GM18867 (cell line): ENCODE results near the gene NUP188.

ENCODE experiments used
- ATAC-seq: cut with Tn5 transposase; IDR thresholded peaks from one replicate; pipeline ENCODE4 v1.9.1; 2021; ENCODE audit warnings: mild to moderate bottlenecking, moderate library complexity; ENCODE audit not compliant: unreplicated experiment

Gene NUP188

DNA sequence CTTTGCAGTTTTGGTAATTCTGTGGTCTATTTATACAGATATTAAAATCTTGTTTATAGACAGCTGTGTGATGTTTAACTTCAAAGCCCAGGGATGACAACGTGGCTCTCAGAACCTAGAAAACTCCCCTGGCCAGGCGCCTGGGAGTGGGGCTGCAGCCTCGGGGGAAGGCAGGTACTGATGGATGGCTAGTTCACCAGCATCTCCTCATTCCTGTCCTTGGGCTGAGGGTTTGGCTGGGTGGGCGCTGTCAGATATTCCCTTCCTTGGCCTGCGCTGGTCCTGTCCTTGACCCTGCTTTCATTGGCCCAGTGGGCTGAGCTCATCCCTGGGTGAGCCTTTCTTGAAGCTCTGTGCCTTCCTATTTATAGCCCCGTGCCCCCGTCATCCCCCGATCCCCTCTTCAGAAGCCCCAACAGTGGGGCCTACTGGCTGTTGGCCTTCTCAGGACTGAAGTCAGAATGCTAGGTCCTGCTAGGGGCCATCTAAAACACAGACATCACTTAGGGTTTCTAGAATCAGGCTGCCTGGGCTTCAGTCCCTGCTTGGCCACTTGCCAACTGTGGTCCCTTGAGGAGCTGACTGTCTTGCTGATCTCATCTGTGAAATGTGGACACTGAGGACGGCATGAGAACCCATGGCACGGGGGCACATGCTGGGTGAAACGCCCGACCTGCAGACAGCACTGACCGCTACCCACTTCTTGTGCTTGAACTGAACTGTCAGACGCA lies 59.7 kb downstream of the NUP188 start:
- ATAC-seq: no peak

- no peak for ATAC-seq
Observed at GRCh38 chr9:129007766-129008468, 60.4 kb downstream of the NUP188 start.

- ATAC-seq: no peak
Observed at GRCh38 chr9:129008469-129008965, 61.0 kb downstream of the NUP188 start.

DNA sequence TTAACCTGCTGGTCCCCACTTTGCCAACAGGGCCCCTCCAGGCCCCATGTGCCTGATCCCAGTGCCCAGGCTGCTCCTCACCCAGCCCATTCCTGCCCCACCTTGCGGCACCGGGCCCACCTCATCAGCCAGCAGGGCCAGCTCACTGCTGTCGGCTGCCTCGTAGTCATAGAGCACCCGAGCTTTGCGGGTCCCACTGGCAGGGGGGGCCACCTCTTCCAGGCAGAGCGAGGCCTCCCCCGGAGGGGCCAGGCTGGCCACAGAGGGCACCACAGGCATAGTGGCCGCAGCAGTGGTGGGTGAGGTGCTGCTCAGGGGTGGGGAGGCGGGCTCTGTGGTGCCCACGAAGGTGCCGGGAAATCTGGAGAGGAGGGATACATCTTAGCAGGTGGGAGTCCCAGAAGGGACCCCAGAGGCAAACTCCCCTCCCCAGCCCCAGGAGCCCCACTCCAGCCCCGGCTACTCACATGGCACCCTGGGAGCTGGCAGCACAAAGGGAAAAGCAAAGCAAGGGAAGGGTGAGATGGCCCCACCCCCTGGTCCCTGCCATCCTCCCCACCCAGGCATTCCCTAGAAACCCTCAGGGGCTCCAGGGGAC lies 61.6 kb downstream of the NUP188 start:
- no peak for ATAC-seq

- ATAC-seq: no peak
Observed at GRCh38 chr9:129009584-129010141, 62.2 kb downstream of the NUP188 start.

GRCh38 chr9:129010267-129010975 lies 62.9 kb downstream of the NUP188 start:
- no peak for ATAC-seq

DNA sequence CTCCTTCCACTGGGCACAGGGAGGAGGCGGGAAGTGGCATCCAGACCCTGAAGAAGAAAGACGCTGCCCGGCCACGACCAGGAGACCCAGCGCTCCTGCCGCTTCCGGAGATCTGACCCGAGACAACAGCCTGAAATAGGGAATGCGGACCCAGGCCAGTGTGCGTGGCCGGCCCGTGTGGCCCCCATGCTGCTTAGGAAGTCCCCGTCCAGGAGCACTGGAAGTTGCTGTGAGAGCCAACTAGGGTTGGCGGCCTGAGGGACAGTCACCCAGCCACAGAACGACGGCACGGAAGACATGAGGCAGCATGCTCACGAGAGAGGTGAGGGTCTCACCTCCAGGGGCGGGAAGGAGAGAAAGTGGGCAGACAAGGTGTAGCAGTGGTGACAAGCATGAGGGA lies 63.7 kb downstream of the NUP188 start:
- no peak for ATAC-seq

DNA sequence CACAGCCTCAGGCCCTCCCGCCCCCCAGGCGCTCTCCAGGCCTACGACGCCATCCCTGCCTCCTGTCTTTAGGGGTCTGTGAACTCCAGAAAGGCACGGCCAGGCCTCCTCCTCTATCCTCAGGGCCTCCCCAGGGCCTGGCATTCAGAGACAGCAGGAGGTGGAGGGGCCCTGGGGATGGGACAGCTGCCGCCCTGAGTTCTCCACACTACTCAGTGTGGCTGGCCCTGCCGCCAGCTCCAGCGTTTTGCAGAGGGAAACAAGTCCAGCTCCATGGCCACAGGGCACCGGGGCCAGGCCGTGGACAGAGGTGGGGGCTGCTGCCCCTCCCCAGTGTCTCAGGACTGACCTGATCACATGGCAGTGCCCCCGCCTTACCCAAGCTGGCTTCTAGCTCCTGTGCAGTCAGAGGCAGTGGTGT lies 64.3 kb downstream of the NUP188 start:
- no peak for ATAC-seq

- ATAC-seq: no peak
Observed at GRCh38 chr9:129012343-129012742, 64.8 kb downstream of the NUP188 start.

GRCh38 chr9:129012893-129013448 lies 65.5 kb downstream of the NUP188 start:
- ATAC-seq: no peak

DNA sequence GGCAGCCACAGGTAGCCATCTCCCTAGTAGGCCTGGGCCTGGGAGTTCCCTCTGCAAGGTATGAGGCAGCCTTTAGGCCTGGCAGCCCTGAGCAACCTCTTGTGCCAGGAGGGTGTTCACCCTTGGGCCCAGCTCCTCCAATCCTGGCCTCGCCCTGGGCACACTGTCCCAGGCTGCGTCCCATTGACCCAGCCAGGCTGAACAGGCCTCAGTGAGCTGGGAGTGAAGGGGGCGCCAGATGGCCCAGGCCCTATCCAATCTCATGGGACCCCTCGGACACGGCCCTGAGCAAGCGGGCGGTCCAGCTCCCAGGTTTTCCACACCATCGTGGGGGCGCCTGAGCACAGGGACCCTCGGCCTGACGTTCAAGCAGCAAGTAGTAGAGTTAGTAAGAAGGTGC lies 66.2 kb downstream of the NUP188 start:
- no peak for ATAC-seq

- ATAC-seq: no peak
Observed at GRCh38 chr9:129014124-129014523, 66.6 kb downstream of the NUP188 start.

DNA sequence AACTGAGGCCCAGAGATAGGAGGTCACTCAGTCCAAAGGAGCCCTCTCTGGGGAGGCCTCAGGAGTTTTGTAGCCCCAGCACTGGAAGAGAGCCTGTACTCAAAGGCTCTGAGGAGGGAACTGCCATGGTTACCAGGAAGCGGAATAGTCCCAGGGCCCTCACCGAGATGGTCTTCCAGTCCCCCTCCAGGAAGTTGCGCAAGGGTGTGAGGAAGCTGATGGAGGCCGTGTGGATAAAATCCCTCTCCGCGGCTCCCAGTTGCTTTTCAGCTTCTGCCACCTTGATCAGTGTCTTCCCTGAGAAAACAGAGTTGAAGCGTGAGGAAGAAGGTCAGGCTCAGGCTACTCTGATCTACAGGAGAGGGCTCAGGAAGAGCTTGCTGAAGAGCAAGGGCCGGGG lies 67.1 kb downstream of the NUP188 start:
- ATAC-seq: no peak

DNA sequence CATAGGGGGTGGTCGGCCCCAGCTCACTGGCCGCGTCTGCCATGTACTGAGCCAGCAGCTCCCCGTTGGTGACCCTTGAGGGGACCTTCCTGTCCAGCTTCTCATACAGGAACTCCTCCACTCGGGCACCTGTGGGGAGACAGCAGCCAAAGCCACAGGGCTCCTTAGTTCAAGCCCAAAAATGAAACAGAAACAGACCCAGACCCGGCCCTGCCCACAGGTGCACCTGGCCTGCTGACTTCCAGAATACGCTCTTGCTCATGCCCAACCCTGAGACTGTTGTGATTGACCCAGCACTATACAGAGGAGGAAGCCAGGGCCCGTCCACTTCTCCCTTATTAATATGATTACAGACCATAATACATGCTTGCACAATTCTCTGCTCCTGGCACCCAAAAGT lies 73.6 kb downstream of the NUP188 start:
- peak; percentile 73 for ATAC-seq

GRCh38 chr9:129022037-129022436 lies 74.5 kb downstream of the NUP188 start:
- ATAC-seq: no peak

DNA sequence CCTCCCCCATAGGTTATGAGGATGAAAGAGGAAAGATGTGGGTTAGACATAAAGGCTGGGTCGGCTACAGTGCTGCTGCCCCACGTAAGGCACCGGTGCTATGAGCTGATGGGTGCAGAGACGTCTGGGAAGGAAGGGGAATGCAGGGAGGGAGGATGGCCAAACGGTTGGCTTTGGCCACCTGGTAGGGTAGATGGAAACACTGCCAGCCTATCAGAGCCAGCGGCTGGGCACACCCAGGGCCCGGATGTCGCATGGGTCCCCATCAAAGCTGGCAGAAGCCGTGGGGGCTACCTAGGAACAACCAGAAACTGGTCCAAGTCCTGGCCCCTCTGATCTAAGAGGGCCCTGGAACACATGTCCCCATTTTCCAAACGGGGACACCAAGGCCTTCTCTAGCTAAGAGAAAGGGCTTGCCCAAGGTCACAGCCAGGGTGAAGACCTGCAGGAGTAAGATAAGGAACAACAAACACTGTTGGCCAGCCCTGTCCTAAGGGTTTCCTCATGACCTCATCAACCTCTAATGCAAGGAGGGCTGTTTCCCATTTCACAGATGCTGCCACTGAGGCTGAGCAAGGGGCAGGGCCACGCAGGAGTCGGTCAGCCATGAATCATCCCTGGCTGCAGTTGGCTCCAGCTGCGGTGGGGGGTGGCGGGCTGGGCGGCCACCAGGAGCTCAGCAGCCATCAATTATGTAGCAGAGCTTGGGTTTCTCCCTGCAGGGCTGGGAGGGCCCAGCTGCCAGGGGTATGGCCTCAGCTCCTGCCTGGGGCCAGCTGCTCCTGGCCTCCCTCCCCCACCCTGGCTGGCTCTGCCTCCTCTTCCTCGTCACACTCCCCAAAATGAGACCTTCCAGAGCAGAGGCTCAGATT lies 75.8 kb downstream of the NUP188 start:
- no peak for ATAC-seq

- no peak for ATAC-seq
Observed at GRCh38 chr9:129023908-129024233, 76.4 kb downstream of the NUP188 start.

GRCh38 chr9:129026442-129027223 lies 79.1 kb downstream of the NUP188 start:
- no peak for ATAC-seq

DNA sequence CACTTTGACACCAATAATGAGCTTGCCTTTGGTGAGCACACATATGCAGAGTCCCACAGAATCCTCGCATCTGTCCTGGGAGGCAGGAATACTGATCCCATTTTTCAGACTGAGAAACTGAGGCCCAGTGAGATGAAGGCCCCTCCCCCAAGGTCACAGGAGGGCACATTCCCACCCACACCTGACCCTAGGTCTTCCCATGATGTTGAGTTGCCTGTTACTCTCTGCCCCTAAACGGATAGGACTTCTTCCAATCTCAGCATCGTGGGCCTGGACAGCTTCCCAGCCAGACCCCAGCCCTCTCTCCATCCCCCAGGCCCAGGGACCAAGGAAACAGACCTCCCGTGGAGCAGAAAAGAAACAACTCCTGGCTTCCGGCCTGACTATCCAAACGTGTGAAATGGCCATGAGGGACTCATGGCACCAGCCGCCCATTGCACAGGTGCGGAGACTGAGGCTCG lies 79.8 kb downstream of the NUP188 start:
- no peak for ATAC-seq
